SU-DHL-6 (cell line): ENCODE measurements around the gene CPLX3.

Experiments used
- EZH2phosphoT487 ChIP-seq: fragments of 200-600 bp; sonication (generic), shearing (Covaris generic); conservative IDR thresholded peaks from 2 replicates; pipeline ENCODE4 v1.6.1; 2018; ENCODE audit warnings: mild to moderate bottlenecking, antibody characterized with exemption, low read length, moderate library complexity, mixed read lengths
- TF ChIP-seq, protein P1 (sequence below): fragments of 200-600 bp; sonication (generic); IDR thresholded peaks from one replicate; pipeline ENCODE4 v1.5.1; 2017; ENCODE audit warnings: antibody characterized with exemption, mild to moderate bottlenecking, low read length, moderate library complexity; ENCODE audit not compliant: insufficient read depth, poor library complexity, severe bottlenecking

- TF ChIP-seq, protein P1, sequence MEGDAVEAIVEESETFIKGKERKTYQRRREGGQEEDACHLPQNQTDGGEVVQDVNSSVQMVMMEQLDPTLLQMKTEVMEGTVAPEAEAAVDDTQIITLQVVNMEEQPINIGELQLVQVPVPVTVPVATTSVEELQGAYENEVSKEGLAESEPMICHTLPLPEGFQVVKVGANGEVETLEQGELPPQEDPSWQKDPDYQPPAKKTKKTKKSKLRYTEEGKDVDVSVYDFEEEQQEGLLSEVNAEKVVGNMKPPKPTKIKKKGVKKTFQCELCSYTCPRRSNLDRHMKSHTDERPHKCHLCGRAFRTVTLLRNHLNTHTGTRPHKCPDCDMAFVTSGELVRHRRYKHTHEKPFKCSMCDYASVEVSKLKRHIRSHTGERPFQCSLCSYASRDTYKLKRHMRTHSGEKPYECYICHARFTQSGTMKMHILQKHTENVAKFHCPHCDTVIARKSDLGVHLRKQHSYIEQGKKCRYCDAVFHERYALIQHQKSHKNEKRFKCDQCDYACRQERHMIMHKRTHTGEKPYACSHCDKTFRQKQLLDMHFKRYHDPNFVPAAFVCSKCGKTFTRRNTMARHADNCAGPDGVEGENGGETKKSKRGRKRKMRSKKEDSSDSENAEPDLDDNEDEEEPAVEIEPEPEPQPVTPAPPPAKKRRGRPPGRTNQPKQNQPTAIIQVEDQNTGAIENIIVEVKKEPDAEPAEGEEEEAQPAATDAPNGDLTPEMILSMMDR: no peak
- TF ChIP-seq EZH2phosphoT487: no peak
Measured at GRCh38 chr15:74789741-74790079, 36.7 kb upstream of the CPLX3 start.
